Liver (tissue), 9 donors: ENCODE results near the gene THBS1. TPM values are rescaled to one million over a fixed set of nuclear protein-coding genes. Genes with fewer than 3 reads are reported as not detected.

Experiments used
- DNase-seq: peaks from one replicate; pipeline ENCODE4 v3.0.0-alpha.2; 2017; ENCODE audit warnings: low spot score
- H3K27ac ChIP-seq, 2 donors: one replicate each; pipeline ENCODE4 v1.7.0; 2013; ENCODE audit warnings: inconsistent platforms in 2 of 2, low read length in 2 of 2, control low read depth in 1 of 2, low read depth in 1 of 2, mild to moderate bottlenecking in 1 of 2
- H3K27me3 ChIP-seq, 4 donors: one replicate each; pipeline versions ENCODE4 v1.6.1 to v1.7.0; 2013; ENCODE audit warnings: low read length in 3 of 4, inconsistent platforms in 1 of 4, mild to moderate bottlenecking in 1 of 4, moderate library complexity in 1 of 4; ENCODE audit not compliant: control insufficient read depth in 4 of 4, insufficient read depth in 4 of 4
- H3K36me3 ChIP-seq, 4 donors: one replicate each; pipeline versions ENCODE4 v1.6.1 to v1.7.0; 2013; ENCODE audit warnings: low read length in 3 of 4, mild to moderate bottlenecking in 3 of 4, low read depth in 1 of 4, moderate library complexity in 1 of 4; ENCODE audit not compliant: control insufficient read depth in 4 of 4, insufficient read depth in 3 of 4
- H3K4me1 ChIP-seq, 4 donors: one replicate each; pipeline versions ENCODE4 v1.6.1 to v1.7.0; 2013; ENCODE audit warnings: low read length in 3 of 4, mild to moderate bottlenecking in 3 of 4, moderate library complexity in 1 of 4; ENCODE audit not compliant: control insufficient read depth in 4 of 4, insufficient read depth in 4 of 4
- H3K4me3 ChIP-seq, 3 donors: one replicate each; pipeline versions ENCODE4 v1.6.1 to v1.7.0; 2013; ENCODE audit warnings: low read length in 3 of 3, control low read depth in 1 of 3, low read depth in 1 of 3, mild to moderate bottlenecking in 1 of 3
- H3K9ac ChIP-seq, 2 donors: one replicate each; pipeline ENCODE4 v1.7.0; 2013; ENCODE audit warnings: low read length in 2 of 2, mild to moderate bottlenecking in 2 of 2, moderate library complexity in 2 of 2, control low read depth in 1 of 2, low read depth in 1 of 2
- H3K9me3 ChIP-seq, 4 donors: one replicate each; pipeline versions ENCODE4 v1.6.1 to v1.7.0; 2013; ENCODE audit warnings: low read length in 3 of 4; ENCODE audit not compliant: control insufficient read depth in 4 of 4
- EGR1 ChIP-seq, 2 donors: IDR thresholded peaks; 2 replicates each; pipeline ENCODE4 v1.6.1; 2016 to 2018; ENCODE audit warnings: antibody characterized with exemption in 2 of 2, low read depth in 2 of 2
- FOXA1 ChIP-seq: IDR thresholded peaks from 2 replicates; pipeline ENCODE4 v1.6.1; 2016; ENCODE audit warnings: antibody characterized with exemption
- FOXA2 ChIP-seq: IDR thresholded peaks from 2 replicates; pipeline ENCODE4 v1.6.1; 2016; ENCODE audit warnings: antibody characterized with exemption
- GABPA ChIP-seq, 2 donors: IDR thresholded peaks in 1 of 2; conservative IDR thresholded peaks in 1 of 2; 2 replicates each; pipeline ENCODE4 v1.6.1; 2016; ENCODE audit warnings: antibody characterized with exemption in 2 of 2, mild to moderate bottlenecking in 1 of 2, moderate library complexity in 1 of 2
- HNF4A ChIP-seq, 2 donors: conservative IDR thresholded peaks; 2 replicates each; pipeline ENCODE4 v1.6.1; 2016; ENCODE audit warnings: antibody characterized with exemption in 2 of 2, mild to moderate bottlenecking in 2 of 2
- HNF4G ChIP-seq: IDR thresholded peaks from 2 replicates; pipeline ENCODE4 v1.6.1; 2016; ENCODE audit warnings: antibody characterized with exemption
- JUND ChIP-seq, 2 donors: IDR thresholded peaks; 2 replicates each; pipeline ENCODE4 v1.6.1; 2016; ENCODE audit warnings: antibody characterized with exemption in 2 of 2
- NR2F2 ChIP-seq: IDR thresholded peaks from 2 replicates; pipeline ENCODE4 v1.6.1; 2016; ENCODE audit warnings: antibody characterized with exemption
- RAD21 ChIP-seq, 2 donors: IDR thresholded peaks; 2 replicates each; pipeline ENCODE4 v1.6.1; 2016; ENCODE audit warnings: antibody characterized with exemption in 2 of 2, mild to moderate bottlenecking in 2 of 2
- RXRA ChIP-seq, 2 donors: IDR thresholded peaks; 2 replicates each; pipeline ENCODE4 v1.6.1; 2017 to 2018; ENCODE audit warnings: antibody characterized with exemption in 2 of 2, mild to moderate bottlenecking in 1 of 2
- SP1 ChIP-seq: IDR thresholded peaks from 2 replicates; pipeline ENCODE4 v1.6.1; 2018; ENCODE audit warnings: antibody characterized with exemption, mild to moderate bottlenecking
- TAF1 ChIP-seq: conservative IDR thresholded peaks from 2 replicates; pipeline ENCODE4 v1.6.1; 2016; ENCODE audit warnings: antibody characterized with exemption, mild to moderate bottlenecking
- YY1 ChIP-seq: IDR thresholded peaks from 2 replicates; pipeline ENCODE4 v1.6.1; 2016; ENCODE audit warnings: antibody characterized with exemption, mild to moderate bottlenecking
- WGBS: extraction: QIAGEN DNeasy Blood & Tissue Kit; methylation state at CpG from one replicate; pipeline ENCODE4 v1.1.7; 2013; 5-methylcytosine and 5-hydroxymethylcytosine counted together
- polyA plus RNA-seq, 2 donors: library from polyadenylated mRNA; stranded (reverse) in 1 of 2; unstranded in 1 of 2; fragments of 200-250 nt in 1 of 2; fragments of >200 nt in 1 of 2; fragmentation: Nextera tagmentation in 1 of 2; extraction: Ambion mirVana in 1 of 2; gene quantifications; one replicate each; pipeline versions ENCODE4 v1.2.1 to v1.2.3, GENCODE V29; 2013 to 2015
- total RNA-seq, 2 donors: library from RNA; depleted of rRNA; stranded (reverse); fragments of >200 nt; gene quantifications; one replicate each; pipeline ENCODE4 v1.2.3, GENCODE V29; 2014
- TF ChIP-seq, protein P1 (sequence below): IDR thresholded peaks from 2 replicates; pipeline ENCODE4 v1.6.1; 2016; ENCODE audit warnings: antibody characterized with exemption
- TF ChIP-seq, protein P2 (sequence below): IDR thresholded peaks from 2 replicates; pipeline ENCODE4 v1.6.1; 2016; ENCODE audit warnings: antibody characterized with exemption
- TF ChIP-seq, protein P3 (sequence below): IDR thresholded peaks from 2 replicates; pipeline ENCODE4 v1.6.1; 2016; ENCODE audit warnings: antibody characterized with exemption, mild to moderate bottlenecking
- TF ChIP-seq, protein P4 (sequence below): IDR thresholded peaks from 2 replicates; pipeline ENCODE4 v1.6.1; 2016; ENCODE audit warnings: antibody characterized with exemption
- TF ChIP-seq, protein P5 (sequence below): fragments of 150-350 bp; IDR thresholded peaks from 2 replicates; pipeline ENCODE4 v1.5.1; 2017; ENCODE audit warnings: improper control_type of control experiment, low read depth, low read length; ENCODE audit not compliant: missing input control
- donor health status: healthy.
- donor health status: healthy.
- donor health status: healthy.
- donor health status: healthy.
- donor health status: healthy.

The THBS1 gene
- total and polyA plus RNA-seq, 4 donors, result 8.9 to 73.6 (median 22.6) TPM

DNA sequence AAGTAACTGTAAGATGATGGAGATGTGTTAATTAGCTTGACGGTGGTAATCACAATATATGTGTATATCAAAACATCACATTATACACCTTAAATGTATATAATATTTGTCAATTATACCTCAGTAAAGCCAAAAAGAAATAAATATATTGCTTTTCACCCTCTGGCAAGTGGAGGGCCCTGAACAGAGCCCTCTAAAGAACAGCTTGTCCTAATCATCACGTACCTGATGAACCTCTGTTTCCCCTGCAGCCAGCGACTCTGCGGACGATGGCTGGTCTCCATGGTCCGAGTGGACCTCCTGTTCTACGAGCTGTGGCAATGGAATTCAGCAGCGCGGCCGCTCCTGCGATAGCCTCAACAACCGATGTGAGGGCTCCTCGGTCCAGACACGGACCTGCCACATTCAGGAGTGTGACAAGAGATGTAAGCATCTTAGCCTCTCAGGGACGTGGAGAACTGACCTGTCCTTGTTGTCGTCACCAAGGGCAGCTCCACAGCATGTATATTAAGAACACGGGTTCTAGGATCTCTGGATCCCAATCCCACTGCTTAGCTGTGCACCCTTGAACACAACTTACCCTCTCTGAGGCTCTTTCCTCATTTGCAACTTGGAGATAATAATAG, 6.3 kb downstream of the THBS1 start:
- peak overlapping the region in 1 of 2 donors; percentile 43 for H3K27ac ChIP-seq
- H3K27me3 ChIP-seq, result no peaks in the 10 kb centered on the region
- no peak overlapping the region for H3K4me3 ChIP-seq
- H3K4me1 ChIP-seq, result peaks cover 2 to 43% (median 26%) of the 10 kb centered on the region in 4 donors
- WGBS, result 90% methylated on average over 17 of the region's 17 CpGs
- DNase-seq, result no peak
- no peak for TF ChIP-seq TAF1
- no peak for TF ChIP-seq RAD21 (IDR thresholded peaks at IDR 0.05)
- TF ChIP-seq JUND (IDR thresholded peaks at IDR 0.05), result no peak
- TF ChIP-seq, protein P1, sequence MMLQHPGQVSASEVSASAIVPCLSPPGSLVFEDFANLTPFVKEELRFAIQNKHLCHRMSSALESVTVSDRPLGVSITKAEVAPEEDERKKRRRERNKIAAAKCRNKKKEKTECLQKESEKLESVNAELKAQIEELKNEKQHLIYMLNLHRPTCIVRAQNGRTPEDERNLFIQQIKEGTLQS, result no peak
- TF ChIP-seq, protein P2, sequence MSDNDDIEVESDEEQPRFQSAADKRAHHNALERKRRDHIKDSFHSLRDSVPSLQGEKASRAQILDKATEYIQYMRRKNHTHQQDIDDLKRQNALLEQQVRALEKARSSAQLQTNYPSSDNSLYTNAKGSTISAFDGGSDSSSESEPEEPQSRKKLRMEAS, result no peak
- TF ChIP-seq YY1, result no peak
- no peak for TF ChIP-seq GABPA (IDR thresholded peaks at IDR 0.05 in 1 of 2, conservative IDR thresholded peaks at IDR 0.05 in 1 of 2)
- no peak for TF ChIP-seq HNF4G
- TF ChIP-seq FOXA2, result no peak
- TF ChIP-seq NR2F2, result no peak
- H3K36me3 ChIP-seq, result peaks cover 0 to 71% (median 26%) of the 10 kb centered on the region in 4 donors
- H3K9ac ChIP-seq, result no peak overlapping the region
- H3K9me3 ChIP-seq, result no peaks in the 10 kb centered on the region

DNA sequence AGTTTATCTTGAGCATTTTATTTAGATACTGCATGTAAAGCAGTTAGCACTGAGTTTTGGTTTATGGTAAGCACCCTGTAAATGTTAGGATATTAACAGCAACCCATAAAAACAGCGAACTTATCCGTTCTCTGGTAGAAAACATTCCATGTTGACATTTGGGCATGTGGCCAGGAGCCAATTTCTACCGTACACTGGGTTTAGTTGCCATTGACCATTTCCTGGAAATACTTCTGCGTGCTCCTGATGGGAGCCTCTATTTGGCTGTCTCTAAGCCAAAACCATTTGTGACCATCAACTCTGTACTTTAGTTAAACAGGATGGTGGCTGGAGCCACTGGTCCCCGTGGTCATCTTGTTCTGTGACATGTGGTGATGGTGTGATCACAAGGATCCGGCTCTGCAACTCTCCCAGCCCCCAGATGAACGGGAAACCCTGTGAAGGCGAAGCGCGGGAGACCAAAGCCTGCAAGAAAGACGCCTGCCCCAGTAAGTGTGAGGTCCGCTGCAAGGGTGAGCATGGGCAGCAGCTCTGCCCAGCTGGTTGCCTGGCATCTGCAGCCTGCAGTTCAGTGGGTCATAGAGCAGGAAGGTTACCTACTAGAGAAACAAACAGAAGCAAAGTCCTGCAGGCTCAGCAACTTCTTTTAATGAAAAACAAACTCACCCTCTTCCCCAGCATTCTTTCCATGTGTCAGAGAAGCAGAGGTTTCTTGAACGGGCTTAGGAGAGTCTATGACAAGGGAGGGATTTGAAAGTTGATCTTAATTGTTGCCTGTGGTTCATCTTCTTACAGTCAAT, 7.1 kb downstream of the THBS1 start:
- Histone ChIP-seq H3K27ac (peak overlapping the region in 1 of 2 donors; percentile 43), H3K9ac (no peak overlapping the region), H3K27me3 (no peaks in the 10 kb centered on the region), H3K9me3 (no peaks in the 10 kb centered on the region), H3K4me1 (peaks cover 2 to 36% (median 25%) of the 10 kb centered on the region in 4 donors), H3K4me3 (no peak overlapping the region), H3K36me3 (peaks cover 0 to 76% (median 27%) of the 10 kb centered on the region in 4 donors)
- DNase-seq, result no peak
- TF ChIP-seq GABPA (IDR thresholded peaks at IDR 0.05 in 1 of 2, conservative IDR thresholded peaks at IDR 0.05 in 1 of 2) (no peak), RAD21 (IDR thresholded peaks at IDR 0.05) (peak in 1 of 2 donors; percentile 3), HNF4A (conservative IDR thresholded peaks at IDR 0.05) (peak; percentile 64), TAF1 (no peak), NR2F2 (no peak), SP1 (peak; percentile 71), FOXA2 (peak; percentile 39), FOXA1 (peak; percentile 23), HNF4G (no peak), EGR1 (IDR thresholded peaks at IDR 0.05; ENCODE audit: low read depth in 2 of 2) (no peak), JUND (IDR thresholded peaks at IDR 0.05) (peak in 1 of 2 donors; percentile 26), YY1 (peak; percentile 20), RXRA (IDR thresholded peaks at IDR 0.05) (peak; percentile 50 to 76)
- TF ChIP-seq, protein P3, sequence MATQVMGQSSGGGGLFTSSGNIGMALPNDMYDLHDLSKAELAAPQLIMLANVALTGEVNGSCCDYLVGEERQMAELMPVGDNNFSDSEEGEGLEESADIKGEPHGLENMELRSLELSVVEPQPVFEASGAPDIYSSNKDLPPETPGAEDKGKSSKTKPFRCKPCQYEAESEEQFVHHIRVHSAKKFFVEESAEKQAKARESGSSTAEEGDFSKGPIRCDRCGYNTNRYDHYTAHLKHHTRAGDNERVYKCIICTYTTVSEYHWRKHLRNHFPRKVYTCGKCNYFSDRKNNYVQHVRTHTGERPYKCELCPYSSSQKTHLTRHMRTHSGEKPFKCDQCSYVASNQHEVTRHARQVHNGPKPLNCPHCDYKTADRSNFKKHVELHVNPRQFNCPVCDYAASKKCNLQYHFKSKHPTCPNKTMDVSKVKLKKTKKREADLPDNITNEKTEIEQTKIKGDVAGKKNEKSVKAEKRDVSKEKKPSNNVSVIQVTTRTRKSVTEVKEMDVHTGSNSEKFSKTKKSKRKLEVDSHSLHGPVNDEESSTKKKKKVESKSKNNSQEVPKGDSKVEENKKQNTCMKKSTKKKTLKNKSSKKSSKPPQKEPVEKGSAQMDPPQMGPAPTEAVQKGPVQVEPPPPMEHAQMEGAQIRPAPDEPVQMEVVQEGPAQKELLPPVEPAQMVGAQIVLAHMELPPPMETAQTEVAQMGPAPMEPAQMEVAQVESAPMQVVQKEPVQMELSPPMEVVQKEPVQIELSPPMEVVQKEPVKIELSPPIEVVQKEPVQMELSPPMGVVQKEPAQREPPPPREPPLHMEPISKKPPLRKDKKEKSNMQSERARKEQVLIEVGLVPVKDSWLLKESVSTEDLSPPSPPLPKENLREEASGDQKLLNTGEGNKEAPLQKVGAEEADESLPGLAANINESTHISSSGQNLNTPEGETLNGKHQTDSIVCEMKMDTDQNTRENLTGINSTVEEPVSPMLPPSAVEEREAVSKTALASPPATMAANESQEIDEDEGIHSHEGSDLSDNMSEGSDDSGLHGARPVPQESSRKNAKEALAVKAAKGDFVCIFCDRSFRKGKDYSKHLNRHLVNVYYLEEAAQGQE, result no peak
- TF ChIP-seq, protein P2, result peak; percentile 60
- TF ChIP-seq, protein P4, sequence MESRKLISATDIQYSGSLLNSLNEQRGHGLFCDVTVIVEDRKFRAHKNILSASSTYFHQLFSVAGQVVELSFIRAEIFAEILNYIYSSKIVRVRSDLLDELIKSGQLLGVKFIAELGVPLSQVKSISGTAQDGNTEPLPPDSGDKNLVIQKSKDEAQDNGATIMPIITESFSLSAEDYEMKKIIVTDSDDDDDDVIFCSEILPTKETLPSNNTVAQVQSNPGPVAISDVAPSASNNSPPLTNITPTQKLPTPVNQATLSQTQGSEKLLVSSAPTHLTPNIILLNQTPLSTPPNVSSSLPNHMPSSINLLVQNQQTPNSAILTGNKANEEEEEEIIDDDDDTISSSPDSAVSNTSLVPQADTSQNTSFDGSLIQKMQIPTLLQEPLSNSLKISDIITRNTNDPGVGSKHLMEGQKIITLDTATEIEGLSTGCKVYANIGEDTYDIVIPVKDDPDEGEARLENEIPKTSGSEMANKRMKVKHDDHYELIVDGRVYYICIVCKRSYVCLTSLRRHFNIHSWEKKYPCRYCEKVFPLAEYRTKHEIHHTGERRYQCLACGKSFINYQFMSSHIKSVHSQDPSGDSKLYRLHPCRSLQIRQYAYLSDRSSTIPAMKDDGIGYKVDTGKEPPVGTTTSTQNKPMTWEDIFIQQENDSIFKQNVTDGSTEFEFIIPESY, result no peak
- TF ChIP-seq, protein P5, sequence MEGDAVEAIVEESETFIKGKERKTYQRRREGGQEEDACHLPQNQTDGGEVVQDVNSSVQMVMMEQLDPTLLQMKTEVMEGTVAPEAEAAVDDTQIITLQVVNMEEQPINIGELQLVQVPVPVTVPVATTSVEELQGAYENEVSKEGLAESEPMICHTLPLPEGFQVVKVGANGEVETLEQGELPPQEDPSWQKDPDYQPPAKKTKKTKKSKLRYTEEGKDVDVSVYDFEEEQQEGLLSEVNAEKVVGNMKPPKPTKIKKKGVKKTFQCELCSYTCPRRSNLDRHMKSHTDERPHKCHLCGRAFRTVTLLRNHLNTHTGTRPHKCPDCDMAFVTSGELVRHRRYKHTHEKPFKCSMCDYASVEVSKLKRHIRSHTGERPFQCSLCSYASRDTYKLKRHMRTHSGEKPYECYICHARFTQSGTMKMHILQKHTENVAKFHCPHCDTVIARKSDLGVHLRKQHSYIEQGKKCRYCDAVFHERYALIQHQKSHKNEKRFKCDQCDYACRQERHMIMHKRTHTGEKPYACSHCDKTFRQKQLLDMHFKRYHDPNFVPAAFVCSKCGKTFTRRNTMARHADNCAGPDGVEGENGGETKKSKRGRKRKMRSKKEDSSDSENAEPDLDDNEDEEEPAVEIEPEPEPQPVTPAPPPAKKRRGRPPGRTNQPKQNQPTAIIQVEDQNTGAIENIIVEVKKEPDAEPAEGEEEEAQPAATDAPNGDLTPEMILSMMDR, result no peak
- TF ChIP-seq, protein P1, result no peak
- 28% methylated on average over 13 of the region's 13 CpGs for WGBS
